HL-60 (cell line): ENCODE data around the gene CACNG4.

ENCODE experiments used
- GABPA ChIP-seq: IDR thresholded peaks from 2 replicates; pipeline ENCODE4 v1.6.1; 2012; ENCODE audit warnings: low read depth
- POLR2AphosphoS5 ChIP-seq: IDR thresholded peaks from 2 replicates; pipeline ENCODE4 v1.6.1; 2012; ENCODE audit warnings: low read depth
- SPI1 ChIP-seq: IDR thresholded peaks from 2 replicates; pipeline ENCODE4 v1.6.1; 2012; ENCODE audit warnings: low read depth, mild to moderate bottlenecking, borderline replicate concordance
- TF ChIP-seq, protein P1 (sequence below): IDR thresholded peaks from one replicate; pipeline ENCODE4 v1.5.1; 2011; ENCODE audit warnings: low read length, control low read depth, inconsistent platforms; ENCODE audit not compliant: insufficient read depth
- TF ChIP-seq, protein P2 (sequence below): IDR thresholded peaks from 2 replicates; pipeline ENCODE4 v1.6.1; 2012; ENCODE audit warnings: low read depth; ENCODE audit not compliant: insufficient replicate concordance

DNA sequence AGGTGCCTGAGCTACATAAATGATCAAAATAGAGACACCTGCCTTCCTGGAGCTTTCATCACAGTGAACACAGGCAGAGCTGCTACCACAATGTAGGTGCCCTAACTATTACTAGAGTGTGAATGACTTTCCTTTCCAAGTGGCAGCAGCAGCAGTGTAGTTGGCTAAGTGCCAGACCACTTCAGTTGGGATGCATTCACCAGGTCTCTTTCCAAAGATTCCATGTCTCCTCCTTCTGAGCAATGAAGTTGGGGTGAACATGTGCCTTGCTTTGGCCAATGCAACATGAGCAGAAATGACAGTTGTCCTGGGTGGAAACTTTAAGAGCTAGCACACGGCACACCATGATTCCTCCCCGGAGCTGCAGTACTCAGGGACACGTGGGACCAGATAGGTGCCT, 23.3 kb upstream of the CACNG4 start:
- TF ChIP-seq, protein P1, sequence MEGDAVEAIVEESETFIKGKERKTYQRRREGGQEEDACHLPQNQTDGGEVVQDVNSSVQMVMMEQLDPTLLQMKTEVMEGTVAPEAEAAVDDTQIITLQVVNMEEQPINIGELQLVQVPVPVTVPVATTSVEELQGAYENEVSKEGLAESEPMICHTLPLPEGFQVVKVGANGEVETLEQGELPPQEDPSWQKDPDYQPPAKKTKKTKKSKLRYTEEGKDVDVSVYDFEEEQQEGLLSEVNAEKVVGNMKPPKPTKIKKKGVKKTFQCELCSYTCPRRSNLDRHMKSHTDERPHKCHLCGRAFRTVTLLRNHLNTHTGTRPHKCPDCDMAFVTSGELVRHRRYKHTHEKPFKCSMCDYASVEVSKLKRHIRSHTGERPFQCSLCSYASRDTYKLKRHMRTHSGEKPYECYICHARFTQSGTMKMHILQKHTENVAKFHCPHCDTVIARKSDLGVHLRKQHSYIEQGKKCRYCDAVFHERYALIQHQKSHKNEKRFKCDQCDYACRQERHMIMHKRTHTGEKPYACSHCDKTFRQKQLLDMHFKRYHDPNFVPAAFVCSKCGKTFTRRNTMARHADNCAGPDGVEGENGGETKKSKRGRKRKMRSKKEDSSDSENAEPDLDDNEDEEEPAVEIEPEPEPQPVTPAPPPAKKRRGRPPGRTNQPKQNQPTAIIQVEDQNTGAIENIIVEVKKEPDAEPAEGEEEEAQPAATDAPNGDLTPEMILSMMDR, result no peak
- TF ChIP-seq, protein P2, sequence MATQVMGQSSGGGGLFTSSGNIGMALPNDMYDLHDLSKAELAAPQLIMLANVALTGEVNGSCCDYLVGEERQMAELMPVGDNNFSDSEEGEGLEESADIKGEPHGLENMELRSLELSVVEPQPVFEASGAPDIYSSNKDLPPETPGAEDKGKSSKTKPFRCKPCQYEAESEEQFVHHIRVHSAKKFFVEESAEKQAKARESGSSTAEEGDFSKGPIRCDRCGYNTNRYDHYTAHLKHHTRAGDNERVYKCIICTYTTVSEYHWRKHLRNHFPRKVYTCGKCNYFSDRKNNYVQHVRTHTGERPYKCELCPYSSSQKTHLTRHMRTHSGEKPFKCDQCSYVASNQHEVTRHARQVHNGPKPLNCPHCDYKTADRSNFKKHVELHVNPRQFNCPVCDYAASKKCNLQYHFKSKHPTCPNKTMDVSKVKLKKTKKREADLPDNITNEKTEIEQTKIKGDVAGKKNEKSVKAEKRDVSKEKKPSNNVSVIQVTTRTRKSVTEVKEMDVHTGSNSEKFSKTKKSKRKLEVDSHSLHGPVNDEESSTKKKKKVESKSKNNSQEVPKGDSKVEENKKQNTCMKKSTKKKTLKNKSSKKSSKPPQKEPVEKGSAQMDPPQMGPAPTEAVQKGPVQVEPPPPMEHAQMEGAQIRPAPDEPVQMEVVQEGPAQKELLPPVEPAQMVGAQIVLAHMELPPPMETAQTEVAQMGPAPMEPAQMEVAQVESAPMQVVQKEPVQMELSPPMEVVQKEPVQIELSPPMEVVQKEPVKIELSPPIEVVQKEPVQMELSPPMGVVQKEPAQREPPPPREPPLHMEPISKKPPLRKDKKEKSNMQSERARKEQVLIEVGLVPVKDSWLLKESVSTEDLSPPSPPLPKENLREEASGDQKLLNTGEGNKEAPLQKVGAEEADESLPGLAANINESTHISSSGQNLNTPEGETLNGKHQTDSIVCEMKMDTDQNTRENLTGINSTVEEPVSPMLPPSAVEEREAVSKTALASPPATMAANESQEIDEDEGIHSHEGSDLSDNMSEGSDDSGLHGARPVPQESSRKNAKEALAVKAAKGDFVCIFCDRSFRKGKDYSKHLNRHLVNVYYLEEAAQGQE, result no peak
- TF ChIP-seq SPI1 (no peak), POLR2AphosphoS5 (no peak), GABPA (no peak)
